Aorta (tissue), 5 donors: ENCODE results near the gene SNAPIN. TPM values are rescaled to one million over a fixed set of nuclear protein-coding genes. Genes with fewer than 3 reads are reported as not detected.

ENCODE experiments used
- ATAC-seq: fragments of 200-7000 bp; cut with Tn5 transposase; one replicate; pipeline ENCODE4 v1.9.1; 2022; ENCODE audit warnings: moderate library complexity; ENCODE audit not compliant: low FRiP score
- DNase-seq, 2 donors: peaks; one replicate each; pipeline ENCODE4 v3.0.0-alpha.2; 2020
- H3K27ac ChIP-seq, 2 donors: one replicate each; pipeline ENCODE4 v1.5.1; 2013; ENCODE audit warnings: low read length in 2 of 2, mild to moderate bottlenecking in 2 of 2, moderate library complexity in 2 of 2, control low read depth in 1 of 2, inconsistent platforms in 1 of 2, low read depth in 1 of 2
- H3K27me3 ChIP-seq, 2 donors: one replicate each; pipeline ENCODE4 v1.6.1; 2013; ENCODE audit warnings: control low read depth in 1 of 2, low read length in 1 of 2, mild to moderate bottlenecking in 1 of 2, moderate library complexity in 1 of 2; ENCODE audit not compliant: insufficient read depth in 2 of 2, control insufficient read depth in 1 of 2
- H3K36me3 ChIP-seq, 2 donors: one replicate each; pipeline ENCODE4 v1.6.1; 2013; ENCODE audit warnings: control low read depth in 1 of 2, low read length in 1 of 2, mild to moderate bottlenecking in 1 of 2; ENCODE audit not compliant: insufficient read depth in 2 of 2, control insufficient read depth in 1 of 2
- H3K4me1 ChIP-seq, 2 donors: one replicate each; pipeline ENCODE4 v1.6.1; 2013; ENCODE audit warnings: low read length in 2 of 2, control low read depth in 1 of 2, mild to moderate bottlenecking in 1 of 2, moderate library complexity in 1 of 2; ENCODE audit not compliant: insufficient read depth in 2 of 2, control insufficient read depth in 1 of 2
- H3K4me3 ChIP-seq, 2 donors: one replicate each; pipeline ENCODE4 v1.5.1; 2013; ENCODE audit warnings: low read length in 2 of 2, control low read depth in 1 of 2, mild to moderate bottlenecking in 1 of 2
- H3K9me3 ChIP-seq: one replicate; pipeline ENCODE4 v1.6.1; 2013; ENCODE audit warnings: mild to moderate bottlenecking, low read length; ENCODE audit not compliant: control insufficient read depth
- WGBS, 2 donors: extraction: QIAGEN DNeasy Blood & Tissue Kit; methylation state at CpG; one replicate each; pipeline ENCODE4 v1.1.7; 2013; 5-methylcytosine and 5-hydroxymethylcytosine counted together
- intact Hi-C, 2 donors: fragments of 100-400 bp; cut with DNase I; formaldehyde crosslinking; loops; one replicate each; pipeline versions ENCODE4 v1.14.2 to v1.15.0; 2022
- polyA plus RNA-seq, 2 donors: library from polyadenylated mRNA; stranded (reverse); fragments of 200-250 nt; gene quantifications; one replicate each; pipeline ENCODE4 v1.2.3, GENCODE V29; 2013
- total RNA-seq, 2 donors: library from RNA; stranded (reverse); fragmentation: NEBNext Ultra II Directional; extraction: Animal tissue kit (Norgen Biotek cat#: 25700); gene quantifications; one replicate each; pipeline ENCODE4 v1.2.1, GENCODE V29; 2021
- donor health status: healthy with polysubstance abuse.
- donor health status: Bipolar disorder and iron deficiency.
- donor health status: DM: no; HTN: no; CAD: no.
- donor health status: DM: no; HTN: no; CAD: no.
- donor health status: DM: yes; HTN: yes; CAD: no.

Gene SNAPIN
- total and polyA plus RNA-seq, 4 donors, result 30.4 to 55.6 (median 44.0) TPM

DNA sequence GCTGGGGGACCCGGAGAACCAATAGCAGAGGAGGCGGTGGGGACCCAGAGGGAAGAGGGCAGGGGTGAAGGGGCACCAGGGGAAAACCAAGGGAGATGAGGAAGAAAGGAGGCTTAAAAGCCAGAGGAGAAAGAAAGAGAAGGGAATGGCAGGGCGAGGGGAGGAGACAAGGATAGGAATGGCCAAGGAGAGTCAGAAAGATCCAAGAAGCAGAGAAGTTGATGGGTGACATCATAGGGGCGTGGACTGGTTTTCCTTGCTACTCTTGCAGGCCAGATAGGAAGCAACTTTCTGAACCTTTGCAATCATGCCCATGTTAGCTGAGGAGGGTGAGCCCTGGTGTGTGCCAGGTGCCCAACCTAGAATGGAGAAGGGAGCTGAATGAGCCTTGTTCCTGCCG, 25.4 kb downstream of the SNAPIN start:
- DNase-seq, result peak in 1 of 2 donors; percentile 55
- Histone ChIP-seq H3K27me3 (no peaks in the 10 kb centered on the region), H3K36me3 (peaks cover 4 to 19% of the 10 kb centered on the region in 2 donors), H3K4me3 (no peak overlapping the region), H3K9me3 (no peaks in the 10 kb centered on the region), H3K27ac (peak overlapping the region in 1 of 2 donors; percentile 68), H3K4me1 (no peaks in the 10 kb centered on the region)
- intact Hi-C loops, result no loop called here
- WGBS, 2 donors, result 44 to 45% methylated on average over 5 of the region's 5 CpGs
- no peak for ATAC-seq

- intact Hi-C loops, result no loop called here
- 80 to 85% methylated on average over 12 of the region's 12 CpGs for WGBS, 2 donors
- ATAC-seq, result no peak
- Histone ChIP-seq H3K4me3 (no peak overlapping the region), H3K9me3 (no peaks in the 10 kb centered on the region), H3K36me3 (peaks cover 4 to 21% of the 10 kb centered on the region in 2 donors), H3K4me1 (no peaks in the 10 kb centered on the region), H3K27ac (peak overlapping the region in 1 of 2 donors; percentile 7), H3K27me3 (no peaks in the 10 kb centered on the region)
- DNase-seq, result no peak
These were observed 26.4 kb downstream of the SNAPIN start for GRCh38 chr1:153684892-153685291.

- Histone ChIP-seq H3K27ac (peak overlapping the region in 1 of 2 donors; percentile 8), H3K27me3 (no peaks in the 10 kb centered on the region), H3K9me3 (no peaks in the 10 kb centered on the region), H3K4me3 (no peak overlapping the region), H3K36me3 (peaks cover 4 to 21% of the 10 kb centered on the region in 2 donors), H3K4me1 (no peaks in the 10 kb centered on the region)
- ATAC-seq (no peak), DNase-seq (no peak)
- 64 to 69% methylated on average over 11 of the region's 11 CpGs for WGBS, 2 donors
- intact Hi-C loops, result no loop called here
These were observed 27.2 kb downstream of the SNAPIN start for GRCh38 chr1:153685544-153686340.

GRCh38 chr1:153687346-153688125, 29.0 kb downstream of the SNAPIN start:
- no peak overlapping the region for H3K27ac ChIP-seq
- ATAC-seq (no peak), DNase-seq (no peak)
- H3K9me3 ChIP-seq, result no peaks in the 10 kb centered on the region
- intact Hi-C loops, result no loop called here
- no peaks in the 10 kb centered on the region for H3K4me1 ChIP-seq
- H3K27me3 ChIP-seq, result no peaks in the 10 kb centered on the region
- 77% methylated on average over 16 of the region's 16 CpGs for WGBS, 2 donors
- no peak overlapping the region for H3K4me3 ChIP-seq
- peaks cover 2 to 20% of the 10 kb centered on the region in 2 donors for H3K36me3 ChIP-seq

DNA sequence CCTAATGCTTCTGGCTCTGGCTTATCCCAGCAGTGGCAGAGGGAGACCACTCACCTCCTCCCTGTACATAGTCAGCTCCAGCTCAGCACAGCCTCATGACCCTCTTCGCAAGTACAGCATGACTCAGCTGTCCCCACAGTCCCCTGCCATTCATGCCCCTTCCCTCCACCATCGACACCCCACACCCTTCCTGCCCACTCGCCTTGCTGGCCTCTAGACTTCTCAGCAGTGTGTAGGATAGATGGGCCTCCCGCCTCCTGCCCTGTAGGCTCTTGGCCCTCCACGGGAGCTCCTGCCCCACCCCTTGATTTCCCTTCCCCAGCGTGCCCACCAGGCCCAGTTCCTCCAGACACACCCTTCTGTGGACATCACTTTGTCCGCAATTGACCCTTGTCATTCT, 29.8 kb downstream of the SNAPIN start:
- H3K36me3 ChIP-seq, result peaks cover 0 to 16% of the 10 kb centered on the region in 2 donors
- H3K9me3 ChIP-seq, result no peaks in the 10 kb centered on the region
- ATAC-seq (no peak), DNase-seq (no peak)
- no peaks in the 10 kb centered on the region for H3K27me3 ChIP-seq
- no peak overlapping the region for H3K4me3 ChIP-seq
- H3K27ac ChIP-seq, result no peak overlapping the region
- 73 to 75% methylated on average over 7 of the region's 7 CpGs for WGBS, 2 donors
- intact Hi-C loops, result no loop called here
- H3K4me1 ChIP-seq, result no peaks in the 10 kb centered on the region

DNA sequence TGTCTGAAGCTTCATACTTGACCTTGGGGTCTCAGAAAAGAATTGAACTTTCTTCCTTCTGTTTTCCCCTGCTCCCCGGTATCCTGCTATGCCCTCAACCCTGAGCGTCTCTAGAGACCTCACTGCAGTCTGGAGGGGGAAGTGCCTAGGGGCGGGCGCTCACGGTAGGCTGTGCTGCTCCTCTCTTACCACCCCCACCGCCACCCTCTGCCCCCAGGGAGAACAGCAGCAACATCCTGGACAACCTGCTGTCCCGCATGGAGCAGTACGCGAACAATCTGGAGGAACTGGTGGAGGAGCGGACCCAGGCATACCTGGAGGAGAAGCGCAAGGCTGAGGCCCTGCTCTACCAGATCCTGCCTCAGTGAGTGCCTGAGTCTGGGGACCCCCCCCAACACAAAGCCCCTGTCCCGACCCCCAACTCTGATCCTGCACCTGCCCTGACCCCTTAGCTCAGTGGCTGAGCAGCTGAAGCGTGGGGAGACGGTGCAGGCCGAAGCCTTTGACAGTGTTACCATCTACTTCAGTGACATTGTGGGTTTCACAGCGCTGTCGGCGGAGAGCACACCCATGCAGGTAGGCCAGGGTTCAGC, 30.3 kb downstream of the SNAPIN start:
- peaks cover 0 to 14% of the 10 kb centered on the region in 2 donors for H3K36me3 ChIP-seq
- intact Hi-C loops, result no loop called here
- WGBS, 2 donors, result 76 to 80% methylated on average over 18 of the region's 18 CpGs

DNA sequence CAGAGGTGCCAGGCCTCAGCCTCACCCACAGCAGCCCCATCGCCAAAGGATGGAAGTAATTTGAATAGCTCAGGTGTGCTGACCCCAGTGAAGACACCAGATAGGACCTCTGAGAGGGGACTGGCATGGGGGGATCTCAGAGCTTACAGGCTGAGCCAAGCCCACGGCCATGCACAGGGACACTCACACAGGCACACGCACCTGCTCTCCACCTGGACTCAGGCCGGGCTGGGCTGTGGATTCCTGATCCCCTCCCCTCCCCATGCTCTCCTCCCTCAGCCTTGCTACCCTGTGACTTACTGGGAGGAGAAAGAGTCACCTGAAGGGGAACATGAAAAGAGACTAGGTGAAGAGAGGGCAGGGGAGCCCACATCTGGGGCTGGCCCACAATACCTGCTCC, 35.0 kb downstream of the SNAPIN start:
- H3K4me1 ChIP-seq, result no peaks in the 10 kb centered on the region
- WGBS, 2 donors, result 74 to 77% methylated on average over 4 of the region's 4 CpGs
- intact Hi-C loops, result no loop called here
- H3K9me3 ChIP-seq, result no peaks in the 10 kb centered on the region
- ATAC-seq, result no peak
- H3K27ac ChIP-seq, result no peak overlapping the region
- no peaks in the 10 kb centered on the region for H3K27me3 ChIP-seq
- H3K36me3 ChIP-seq, result peaks cover 0 to 2% of the 10 kb centered on the region in 2 donors
- DNase-seq, result no peak
- no peak overlapping the region for H3K4me3 ChIP-seq

More for the DNA sequence above, 30.3 kb downstream of the SNAPIN start:
- no peak for DNase-seq
- Histone ChIP-seq H3K4me1 (no peaks in the 10 kb centered on the region), H3K27me3 (no peaks in the 10 kb centered on the region), H3K4me3 (no peak overlapping the region), H3K27ac (no peak overlapping the region), H3K9me3 (no peaks in the 10 kb centered on the region)
- no peak for ATAC-seq

- Histone ChIP-seq H3K36me3 (no peaks in the 10 kb centered on the region), H3K27me3 (no peaks in the 10 kb centered on the region), H3K27ac (peak overlapping the region; percentile 19 to 37), H3K4me1 (peaks cover 0 to 3% of the 10 kb centered on the region in 2 donors), H3K4me3 (no peak overlapping the region), H3K9me3 (no peaks in the 10 kb centered on the region)
- 53 to 59% methylated on average over 8 of the region's 8 CpGs for WGBS, 2 donors
- intact Hi-C loops, result loop anchor here (1.0 to 5.0 kb wide), 2 partner anchors 31 to 51 kb away; no protein-coding TSS in a partner anchor
- no peak for DNase-seq
- no peak for ATAC-seq
These were observed 38.2 kb downstream of the SNAPIN start for GRCh38 chr1:153696741-153697140.
